BLaER1 treated with 17β-estradiol and CSF1 and Interleukin-3, amounts not matched to agents 10 nM and 100 nM (cell line): ENCODE results near the gene FGF21.

Experiments used
- H3K27ac ChIP-seq, 11 experiments: shearing (Covaris generic); formaldehyde crosslinking; 2 replicates each; pipeline ENCODE4 v1.8.1; 2022
- H3K27me3 ChIP-seq, 11 experiments: shearing (Covaris generic); formaldehyde crosslinking; 2 replicates each; pipeline ENCODE4 v1.8.1; 2022
- H3K36me3 ChIP-seq, 11 experiments: shearing (Covaris generic); formaldehyde crosslinking; 2 replicates each; pipeline ENCODE4 v1.8.1; 2022
- H3K4me1 ChIP-seq, 10 experiments: shearing (Covaris generic); formaldehyde crosslinking; 2 replicates each; pipeline ENCODE4 v1.8.1; 2022
- H3K4me2 ChIP-seq, 11 experiments: shearing (Covaris generic); formaldehyde crosslinking; 2 replicates each; pipeline ENCODE4 v1.8.1; 2022
- H3K4me3 ChIP-seq, 10 experiments: shearing (Covaris generic); formaldehyde crosslinking; 2 replicates each; pipeline ENCODE4 v1.8.1; 2022
- H3K9ac ChIP-seq, 11 experiments: shearing (Covaris generic); formaldehyde crosslinking; 2 replicates each; pipeline ENCODE4 v1.8.1; 2022
- H3K9me3 ChIP-seq, 11 experiments: shearing (Covaris generic); formaldehyde crosslinking; replicated peaks in 1 of 11; 2 replicates each; pipeline ENCODE4 v1.8.1; 2022
- H4K20me1 ChIP-seq, 11 experiments: shearing (Covaris generic); formaldehyde crosslinking; 2 replicates each; pipeline ENCODE4 v1.8.1; 2022
- Cebpa-rat ChIP-seq, 11 experiments: shearing (Covaris generic); IDR thresholded peaks; 2 replicates each; pipeline ENCODE4 v1.8.1; 2022

Gene FGF21

DNA sequence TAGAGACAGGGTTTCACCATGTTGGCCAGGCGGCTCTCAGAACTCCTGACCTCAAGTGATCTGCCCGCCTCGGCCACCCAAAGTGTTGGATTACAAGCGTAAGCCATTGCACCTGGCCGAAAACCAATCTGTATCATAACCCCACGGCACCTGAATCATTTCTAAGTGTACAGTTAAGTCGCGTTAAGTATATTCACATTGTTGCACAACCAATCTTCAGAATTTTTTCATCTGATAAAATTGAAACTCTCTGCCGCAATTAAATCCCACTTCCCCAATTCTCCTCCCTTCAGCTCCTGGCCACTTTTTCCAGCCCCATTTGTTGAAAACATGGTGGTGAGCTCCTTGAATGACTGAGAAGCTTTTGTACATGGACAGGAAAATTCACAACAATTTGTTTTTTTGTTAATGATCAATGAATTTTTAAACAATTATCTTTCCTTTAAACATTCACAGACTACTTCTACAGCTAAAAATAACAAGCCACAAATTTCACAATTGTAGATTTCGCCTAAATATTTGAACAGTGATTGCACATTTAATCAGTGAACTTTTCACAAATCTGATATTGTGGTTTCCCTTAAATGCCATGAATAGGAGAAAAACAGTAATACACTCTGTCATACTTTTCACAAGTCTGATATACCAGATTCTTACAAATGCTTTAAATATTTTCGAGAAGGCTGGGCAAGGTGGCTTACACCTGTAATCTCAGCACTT, 13.8 kb downstream of the FGF21 start:
- H3K9ac ChIP-seq = 0 out of 22 replicates have a peak overlapping the region, but pooled peaks of 1 of the 11 experiments have one; percentile 30
- H3K27me3 ChIP-seq = no peaks in the 10 kb centered on the region
- no peaks in the 10 kb centered on the region for H3K9me3 ChIP-seq
- peak overlapping the region in 6 of 11 experiments; percentile 8 to 61 (median 36); a peak in 12 of 22 replicates for H3K27ac ChIP-seq
- TF ChIP-seq Cebpa-rat (IDR thresholded peaks at IDR 0.05) = peak in 7 of 11 experiments; percentile 19 to 54 (median 47); a peak in 6 of 22 replicates
- no peak overlapping the region for H3K4me3 ChIP-seq
- H3K4me1 ChIP-seq = peaks cover 10 to 37% (median 26%) of the 10 kb centered on the region in 10 experiments
- no peaks in the 10 kb centered on the region for H3K36me3 ChIP-seq
- no peaks in the 10 kb centered on the region for H4K20me1 ChIP-seq
- H3K4me2 ChIP-seq = peak overlapping the region in 10 of 11 experiments; percentile 3 to 70 (median 53); a peak in 19 of 22 replicates

DNA sequence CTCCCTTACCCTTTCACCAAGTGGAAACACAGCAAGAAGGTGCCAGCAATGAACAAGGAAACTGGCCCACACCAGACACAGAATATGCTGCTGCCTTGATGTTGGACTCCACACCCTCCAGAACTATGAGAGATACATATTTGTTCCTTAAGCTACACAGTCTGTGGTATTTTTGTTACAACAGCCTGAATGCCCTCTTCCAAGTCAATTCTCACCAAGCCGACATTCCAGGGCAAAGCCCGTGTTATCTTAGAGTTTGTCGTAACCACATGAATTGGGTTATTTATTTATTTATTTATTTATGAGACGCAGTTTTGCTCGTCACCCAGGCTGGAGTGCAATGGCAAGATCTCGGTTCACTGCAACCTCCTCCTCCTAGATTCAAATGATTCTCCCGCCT, 14.9 kb downstream of the FGF21 start:
- no peaks in the 10 kb centered on the region for H4K20me1 ChIP-seq
- no peak for TF ChIP-seq Cebpa-rat (IDR thresholded peaks at IDR 0.05)
- no peaks in the 10 kb centered on the region for H3K9me3 ChIP-seq
- H3K27me3 ChIP-seq = no peaks in the 10 kb centered on the region
- peaks cover 15 to 43% (median 31%) of the 10 kb centered on the region in 10 experiments for H3K4me1 ChIP-seq
- no peak overlapping the region for H3K4me3 ChIP-seq
- H3K36me3 ChIP-seq = no peaks in the 10 kb centered on the region
- H3K27ac ChIP-seq = peak overlapping the region in 3 of 11 experiments; percentile 0 to 61 (median 45); a peak in 3 of 22 replicates
- no peak overlapping the region for H3K9ac ChIP-seq
- H3K4me2 ChIP-seq = peak overlapping the region in 3 of 11 experiments; percentile 59 to 70 (median 63); a peak in 5 of 22 replicates

DNA sequence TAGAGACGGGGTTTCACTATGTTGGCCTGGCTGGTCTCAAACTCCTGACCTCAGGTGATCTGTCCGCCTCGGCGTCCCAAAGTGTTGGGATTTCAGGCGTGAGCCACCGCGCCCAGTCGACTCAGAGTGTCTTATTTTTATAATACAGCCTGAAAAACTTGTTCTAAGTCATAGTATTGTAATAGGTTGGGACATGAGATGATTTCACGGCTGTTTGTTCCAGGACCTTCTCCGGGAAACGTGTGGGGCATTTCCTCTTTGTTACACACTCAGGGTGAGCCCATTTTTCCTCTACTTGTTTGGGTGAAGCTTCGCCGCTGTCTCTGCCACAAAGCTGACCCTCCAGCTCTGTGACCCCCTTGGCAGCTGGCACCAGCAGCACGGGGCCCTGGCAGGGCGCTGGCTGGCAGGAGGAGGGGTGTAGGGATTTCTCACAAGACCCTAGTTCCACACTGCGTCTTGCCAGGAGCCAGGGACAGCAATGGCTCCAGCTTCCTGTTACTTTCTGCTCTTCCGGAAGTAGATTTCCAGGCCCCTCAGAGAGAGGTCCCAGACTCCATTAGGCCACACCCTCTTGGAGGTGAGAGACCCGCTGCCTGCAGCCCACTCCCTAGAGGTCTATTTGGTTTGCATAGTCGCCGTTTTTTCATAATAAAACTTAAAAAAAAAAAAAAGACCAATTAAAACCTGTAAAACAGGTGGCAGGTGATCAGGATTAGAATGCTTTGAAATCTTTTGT, 15.6 kb downstream of the FGF21 start:
- no peak for TF ChIP-seq Cebpa-rat (IDR thresholded peaks at IDR 0.05)
- H3K4me1 ChIP-seq = peaks cover 15 to 43% (median 31%) of the 10 kb centered on the region in 10 experiments
- no peaks in the 10 kb centered on the region for H4K20me1 ChIP-seq
- H3K36me3 ChIP-seq = no peaks in the 10 kb centered on the region
- no peak overlapping the region for H3K4me3 ChIP-seq
- peak overlapping the region in 3 of 11 experiments; percentile 21 to 45 (median 24); a peak in 4 of 22 replicates for H3K4me2 ChIP-seq
- H3K27me3 ChIP-seq = no peaks in the 10 kb centered on the region
- H3K27ac ChIP-seq = peak overlapping the region in 3 of 11 experiments; percentile 9 to 47 (median 44); a peak in 5 of 22 replicates
- H3K9me3 ChIP-seq = no peaks in the 10 kb centered on the region
- H3K9ac ChIP-seq = no peak overlapping the region

DNA sequence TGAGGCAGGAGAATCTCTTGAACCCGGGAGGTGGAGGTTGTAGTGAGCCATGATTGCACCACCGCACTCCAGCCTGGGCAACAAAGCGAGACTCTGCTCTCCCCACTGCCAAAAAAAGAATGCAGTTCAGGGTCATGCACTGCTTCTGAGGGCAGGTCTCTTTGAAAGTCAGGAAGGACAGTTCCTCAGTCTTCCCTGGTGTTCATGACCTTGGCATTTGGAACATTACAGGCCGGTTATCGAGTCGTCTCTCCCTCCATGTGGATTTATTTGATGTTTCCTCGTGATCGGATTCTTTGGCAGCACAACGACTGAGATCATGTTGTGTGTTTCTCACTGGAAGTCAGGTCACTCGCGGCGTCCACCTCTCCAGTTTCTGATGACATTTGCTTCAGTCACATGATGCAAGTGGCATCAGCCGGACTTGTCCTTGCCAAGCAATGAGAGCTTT, 17.2 kb downstream of the FGF21 start:
- H3K4me2 ChIP-seq = 0 out of 22 replicates have a peak overlapping the region, but pooled peaks of 1 of the 11 experiments have one; percentile 14
- H3K4me3 ChIP-seq = no peak overlapping the region
- no peaks in the 10 kb centered on the region for H3K36me3 ChIP-seq
- TF ChIP-seq Cebpa-rat (IDR thresholded peaks at IDR 0.05) = no peak
- H3K4me1 ChIP-seq = peaks cover 15 to 43% (median 31%) of the 10 kb centered on the region in 10 experiments
- H3K27ac ChIP-seq = no peak overlapping the region
- no peaks in the 10 kb centered on the region for H4K20me1 ChIP-seq
- no peaks in the 10 kb centered on the region for H3K27me3 ChIP-seq
- no peak overlapping the region for H3K9ac ChIP-seq
- no peaks in the 10 kb centered on the region for H3K9me3 ChIP-seq

DNA sequence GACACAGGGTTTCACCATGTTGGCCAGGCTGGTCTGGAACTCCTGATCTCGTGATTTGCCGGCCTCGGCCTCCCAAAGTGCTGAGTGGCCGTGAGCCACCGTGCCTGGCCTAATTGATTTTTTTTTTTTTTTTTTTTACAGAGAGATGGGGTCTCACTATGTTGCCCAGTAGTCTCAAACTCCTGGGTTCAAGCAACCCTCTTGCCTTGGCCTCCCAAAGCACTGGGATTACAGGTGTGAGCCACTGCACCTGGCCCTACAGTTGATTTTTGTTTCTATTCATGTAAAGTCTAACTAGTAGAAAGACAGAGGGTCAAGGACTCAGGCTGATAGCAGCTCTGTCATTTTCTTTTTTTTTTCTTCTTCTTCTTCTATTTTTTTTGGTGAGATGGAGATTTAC, 21.8 kb downstream of the FGF21 start:
- no peak for TF ChIP-seq Cebpa-rat (IDR thresholded peaks at IDR 0.05)

DNA sequence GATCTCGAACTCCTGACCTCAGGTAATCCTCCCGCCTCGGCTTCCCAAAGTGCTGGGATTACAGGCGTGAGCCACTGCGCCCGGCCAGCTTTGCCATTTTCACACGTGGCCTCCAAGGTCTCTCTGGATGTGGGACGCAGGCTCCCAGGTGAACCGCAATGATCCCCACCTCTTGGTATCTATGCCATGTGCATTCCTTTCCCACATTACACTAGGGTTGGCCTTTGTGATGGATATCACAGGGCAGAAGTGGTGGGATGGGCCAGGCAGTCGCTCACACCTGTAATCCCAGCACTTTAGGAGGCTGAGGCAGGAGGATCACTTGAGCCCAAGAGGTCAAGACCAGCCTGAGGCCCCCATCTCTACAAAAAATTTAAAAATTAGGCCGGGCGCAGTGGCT, 22.4 kb downstream of the FGF21 start:
- no peaks in the 10 kb centered on the region for H3K9me3 ChIP-seq
- H4K20me1 ChIP-seq = no peaks in the 10 kb centered on the region
- no peak overlapping the region for H3K9ac ChIP-seq
- peaks cover 22 to 46% (median 37%) of the 10 kb centered on the region in 10 experiments for H3K4me1 ChIP-seq
- H3K36me3 ChIP-seq = no peaks in the 10 kb centered on the region
- H3K27ac ChIP-seq = no peak overlapping the region
- H3K4me2 ChIP-seq = no peak overlapping the region
- no peak overlapping the region for H3K4me3 ChIP-seq
- no peaks in the 10 kb centered on the region for H3K27me3 ChIP-seq
- TF ChIP-seq Cebpa-rat (IDR thresholded peaks at IDR 0.05) = no peak

More for the DNA sequence above, 21.8 kb downstream of the FGF21 start:
- Histone ChIP-seq H3K4me2 (no peak overlapping the region), H3K4me1 (peaks cover 22 to 42% (median 38%) of the 10 kb centered on the region in 10 experiments), H4K20me1 (no peaks in the 10 kb centered on the region), H3K27me3 (no peaks in the 10 kb centered on the region), H3K4me3 (no peak overlapping the region), H3K36me3 (no peaks in the 10 kb centered on the region), H3K9me3 (no peaks in the 10 kb centered on the region), H3K27ac (no peak overlapping the region), H3K9ac (no peak overlapping the region)

DNA sequence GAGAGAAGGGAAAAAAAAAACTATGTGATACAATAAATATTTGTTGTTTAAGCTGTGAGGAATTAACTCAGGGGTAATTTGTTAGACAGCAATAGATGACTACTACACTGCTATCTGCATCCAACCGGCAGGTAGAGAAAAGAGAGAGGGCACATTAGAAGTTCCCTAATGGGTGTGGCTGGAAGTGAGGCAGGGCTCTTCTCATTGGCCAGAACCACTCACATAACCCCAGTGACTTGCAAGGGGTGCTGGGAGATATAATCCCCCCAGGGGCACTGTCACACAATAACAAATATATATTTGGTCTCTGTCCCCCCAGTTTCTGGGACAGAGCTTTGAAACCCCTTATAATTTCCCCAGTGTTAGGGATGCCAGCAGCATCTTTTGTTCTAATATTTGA, 24.3 kb downstream of the FGF21 start:
- no peaks in the 10 kb centered on the region for H4K20me1 ChIP-seq
- peak overlapping the region in 1 of 11 experiments; percentile 84; a peak in 1 of 22 replicates for H3K27ac ChIP-seq
- no peaks in the 10 kb centered on the region for H3K9me3 ChIP-seq
- H3K4me2 ChIP-seq = peak overlapping the region in 2 of 11 experiments; percentile 70 to 77; a peak in 4 of 22 replicates
- no peak overlapping the region for H3K9ac ChIP-seq
- peaks cover 16 to 36% (median 30%) of the 10 kb centered on the region in 10 experiments for H3K4me1 ChIP-seq
- TF ChIP-seq Cebpa-rat (IDR thresholded peaks at IDR 0.05) = no peak
- H3K4me3 ChIP-seq = no peak overlapping the region
- H3K36me3 ChIP-seq = no peaks in the 10 kb centered on the region
- H3K27me3 ChIP-seq = no peaks in the 10 kb centered on the region

DNA sequence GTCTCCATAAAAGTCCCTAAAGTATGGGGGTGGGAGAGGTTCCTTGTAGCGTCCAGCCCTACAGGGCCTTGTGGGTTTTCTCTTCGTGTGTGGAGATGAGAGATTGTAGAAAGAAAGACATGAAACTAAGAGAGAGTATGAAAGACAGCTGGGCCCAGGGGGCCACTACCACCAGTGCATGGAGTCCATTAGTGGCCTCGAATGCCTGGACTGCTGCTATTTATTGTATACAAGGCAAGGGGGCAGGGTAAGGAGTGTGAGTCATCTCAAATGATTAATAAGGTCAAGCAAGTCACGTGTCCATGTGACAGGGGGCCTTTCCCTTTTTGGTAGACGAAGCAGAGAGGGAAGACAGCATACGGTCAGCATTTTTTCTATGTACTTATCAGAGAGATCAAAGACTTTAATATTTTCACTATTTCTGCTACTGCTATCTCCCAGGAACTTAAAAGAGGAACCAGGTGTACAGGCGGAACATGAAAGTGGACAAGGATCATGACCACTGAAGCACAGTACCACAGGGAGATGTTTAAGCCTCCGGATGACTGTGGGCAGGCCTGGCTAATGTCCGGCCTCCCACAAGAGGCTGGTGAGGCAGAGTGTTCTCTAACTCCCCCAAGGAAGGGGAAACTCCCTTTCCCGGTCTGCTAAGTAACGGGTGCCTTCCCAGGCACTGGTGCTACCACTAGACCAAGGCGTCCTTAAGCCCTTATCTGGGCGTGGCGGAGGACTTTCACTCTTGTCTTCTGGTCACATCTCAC, 25.5 kb downstream of the FGF21 start:
- no peaks in the 10 kb centered on the region for H3K9me3 ChIP-seq
- no peak overlapping the region for H3K4me3 ChIP-seq
- H4K20me1 ChIP-seq = no peaks in the 10 kb centered on the region
- H3K4me2 ChIP-seq = peak overlapping the region; percentile 60 to 77 (median 70)
- no peak for TF ChIP-seq Cebpa-rat (IDR thresholded peaks at IDR 0.05)
- peak overlapping the region in 7 of 11 experiments; percentile 21 to 84 (median 39); a peak in 11 of 22 replicates for H3K27ac ChIP-seq
- no peaks in the 10 kb centered on the region for H3K27me3 ChIP-seq
- H3K4me1 ChIP-seq = peaks cover 16 to 43% (median 32%) of the 10 kb centered on the region in 10 experiments
- peak overlapping the region in 5 of 11 experiments; percentile 3 to 67 (median 45); a peak in 11 of 22 replicates for H3K9ac ChIP-seq
- no peaks in the 10 kb centered on the region for H3K36me3 ChIP-seq
